Mesendoderm (in vitro differentiated cells): ENCODE results near the gene TLR7.

ENCODE experiments used
- DNase-seq: peaks from one replicate; pipeline ENCODE4 v3.0.0; 2013
- H2AK5ac ChIP-seq: 2 replicates; pipeline ENCODE4 v1.6.1; 2013; ENCODE audit warnings: low read length, inconsistent platforms
- H2BK120ac ChIP-seq: 2 replicates; pipeline ENCODE4 v1.6.1; 2013; ENCODE audit warnings: low read depth, mild to moderate bottlenecking, low read length, moderate library complexity, mixed read lengths
- H2BK15ac ChIP-seq: replicated peaks from 2 replicates; pipeline ENCODE4 v1.6.1; 2013; ENCODE audit warnings: low read depth, mild to moderate bottlenecking, moderate library complexity
- H2BK5ac ChIP-seq: 2 replicates; pipeline ENCODE4 v1.6.1; 2013; ENCODE audit warnings: low read length, inconsistent platforms
- H3K18ac ChIP-seq: 2 replicates; pipeline ENCODE4 v1.6.1; 2013; ENCODE audit warnings: mild to moderate bottlenecking, low read length, mixed read lengths
- H3K23ac ChIP-seq: one replicate; pipeline ENCODE4 v1.6.1; 2013; ENCODE audit warnings: low read length
- H3K27ac ChIP-seq: 2 replicates; pipeline ENCODE4 v1.5.1; 2013; ENCODE audit warnings: low read depth, mild to moderate bottlenecking, inconsistent platforms, low read length, moderate library complexity
- H3K27me3 ChIP-seq: 2 replicates; pipeline ENCODE4 v1.6.1; 2013; ENCODE audit warnings: low read length, control low read depth, mild to moderate bottlenecking, inconsistent platforms; ENCODE audit not compliant: insufficient read depth, poor library complexity
- H3K36me3 ChIP-seq: 2 replicates; pipeline ENCODE4 v1.6.1; 2013; ENCODE audit warnings: low read length, inconsistent platforms; ENCODE audit not compliant: control insufficient read depth, insufficient read depth
- H3K4ac ChIP-seq: one replicate; pipeline ENCODE4 v1.6.1; 2013; ENCODE audit warnings: low read depth, mild to moderate bottlenecking, low read length, moderate library complexity
- H3K4me1 ChIP-seq: 2 replicates; pipeline ENCODE4 v1.6.1; 2013; ENCODE audit warnings: low read depth, low read length, inconsistent platforms; ENCODE audit not compliant: control insufficient read depth
- H3K4me2 ChIP-seq: 2 replicates; pipeline ENCODE4 v1.6.1; 2013; ENCODE audit warnings: low read length
- H3K4me3 ChIP-seq: 2 replicates; pipeline ENCODE4 v1.5.1; 2013; ENCODE audit warnings: mild to moderate bottlenecking, low read length
- H3K56ac ChIP-seq: one replicate; pipeline ENCODE4 v1.6.1; 2013; ENCODE audit warnings: low read length
- H3K79me1 ChIP-seq: 2 replicates; pipeline ENCODE4 v1.6.1; 2013; ENCODE audit warnings: low read length, inconsistent platforms
- H3K79me2 ChIP-seq: 2 replicates; pipeline ENCODE4 v1.6.1; 2013; ENCODE audit warnings: mild to moderate bottlenecking, low read length; ENCODE audit not compliant: control insufficient read depth, insufficient read depth
- H3K9ac ChIP-seq: 2 replicates; pipeline ENCODE4 v1.6.1; 2013; ENCODE audit warnings: low read length, inconsistent platforms
- H4K5ac ChIP-seq: one replicate; pipeline ENCODE4 v1.6.1; 2013; ENCODE audit warnings: low read length
- H4K8ac ChIP-seq: one replicate; pipeline ENCODE4 v1.6.1; 2013; ENCODE audit warnings: low read depth, mild to moderate bottlenecking, control low read depth, low read length, moderate library complexity
- WGBS: extraction: QIAGEN DNeasy Blood & Tissue Kit; methylation state at CpG from one replicate; pipeline ENCODE4 v1.1.7; 2013; ENCODE audit warnings: low lambda C conversion rate, missing lambda C conversion rate; ENCODE audit not compliant: insufficient coverage; ENCODE audit errors: extremely low coverage; 5-methylcytosine and 5-hydroxymethylcytosine counted together

The TLR7 gene

DNA sequence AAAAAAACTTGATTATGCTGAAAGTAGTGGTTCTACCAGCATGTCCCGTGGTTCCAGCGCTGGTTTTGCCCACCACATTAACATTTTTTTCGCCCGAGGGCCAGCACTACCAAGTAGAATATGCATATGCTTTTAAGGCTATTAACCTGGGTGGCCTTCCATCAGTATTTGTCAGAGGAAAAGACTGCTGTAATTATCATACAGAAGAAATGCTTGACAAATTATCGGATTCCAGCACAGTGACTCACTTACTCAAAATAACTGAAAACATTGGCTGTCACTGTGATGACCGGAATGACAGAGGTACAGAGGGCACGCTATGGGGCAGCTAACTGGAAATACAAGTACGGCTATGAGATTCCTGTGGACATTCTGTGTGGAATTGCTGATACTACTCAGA, 41.1 kb upstream of the TLR7 start:
- no CpG with 5 or more reads among the region's 8 CpGs for WGBS
- no peak overlapping the region for H3K27ac ChIP-seq
- no peak overlapping the region for H3K56ac ChIP-seq
- H3K79me1 ChIP-seq, result no peaks in the 10 kb centered on the region
- no peak overlapping the region for H2AK5ac ChIP-seq
- H3K4me2 ChIP-seq, result no peak overlapping the region
- H3K36me3 ChIP-seq, result no peaks in the 10 kb centered on the region
- H3K79me2 ChIP-seq, result no peaks in the 10 kb centered on the region
- no peaks in the 10 kb centered on the region for H3K4me1 ChIP-seq
- H2BK15ac ChIP-seq, result no peak overlapping the region
- H3K27me3 ChIP-seq, result no peaks in the 10 kb centered on the region
- H3K18ac ChIP-seq, result no peak overlapping the region
- H2BK5ac ChIP-seq, result no peak overlapping the region
- peak; percentile 61 for DNase-seq
- no peak overlapping the region for H3K9ac ChIP-seq
- no peak overlapping the region for H3K4ac ChIP-seq
- H4K5ac ChIP-seq, result no peak overlapping the region
- H4K8ac ChIP-seq, result no peak overlapping the region
- no peak overlapping the region for H2BK120ac ChIP-seq
- H3K4me3 ChIP-seq, result no peak overlapping the region
- no peak overlapping the region for H3K23ac ChIP-seq

DNA sequence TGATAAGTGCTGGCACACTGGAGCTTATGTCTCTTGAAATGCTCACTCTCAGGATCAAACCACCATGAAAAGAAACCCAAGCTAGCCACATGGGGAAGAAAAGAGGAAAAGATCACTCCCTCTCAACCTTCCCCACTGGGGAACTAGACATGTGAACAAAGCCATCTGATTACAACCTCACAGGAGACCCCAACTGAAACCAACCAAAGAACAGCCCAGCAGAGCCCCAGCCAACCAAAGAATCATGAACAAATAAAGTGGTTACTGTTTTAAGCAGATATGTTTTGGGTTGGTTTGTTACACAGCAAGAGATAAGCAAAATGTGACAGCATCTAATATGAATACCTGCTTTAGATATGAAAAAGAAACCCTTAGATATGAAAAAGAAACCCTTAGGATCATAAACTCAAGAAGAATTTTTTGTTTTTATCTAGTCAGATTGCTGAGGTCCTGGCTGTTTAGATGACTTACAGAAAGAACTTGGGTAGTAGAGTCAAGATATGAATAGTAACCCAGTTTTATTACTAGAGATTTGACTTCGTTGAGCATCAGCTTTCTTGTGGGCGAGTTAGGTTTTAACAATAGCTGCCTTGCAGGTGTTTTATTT, 23.7 kb upstream of the TLR7 start:
- Histone ChIP-seq H3K4ac (no peak overlapping the region), H3K4me1 (no peaks in the 10 kb centered on the region), H3K79me2 (no peaks in the 10 kb centered on the region), H3K36me3 (no peaks in the 10 kb centered on the region), H3K4me3 (no peak overlapping the region), H3K23ac (no peak overlapping the region), H3K27me3 (no peaks in the 10 kb centered on the region), H3K9ac (no peak overlapping the region), H2BK120ac (no peak overlapping the region), H4K5ac (no peak overlapping the region), H3K4me2 (no peak overlapping the region), H4K8ac (no peak overlapping the region), H3K18ac (no peak overlapping the region), H2BK15ac (no peak overlapping the region), H2BK5ac (no peak overlapping the region), H2AK5ac (no peak overlapping the region), H3K27ac (no peak overlapping the region), H3K79me1 (no peaks in the 10 kb centered on the region), H3K56ac (no peak overlapping the region)
- no CpG with 5 or more reads among the region's 2 CpGs for WGBS
- no peak for DNase-seq

DNA sequence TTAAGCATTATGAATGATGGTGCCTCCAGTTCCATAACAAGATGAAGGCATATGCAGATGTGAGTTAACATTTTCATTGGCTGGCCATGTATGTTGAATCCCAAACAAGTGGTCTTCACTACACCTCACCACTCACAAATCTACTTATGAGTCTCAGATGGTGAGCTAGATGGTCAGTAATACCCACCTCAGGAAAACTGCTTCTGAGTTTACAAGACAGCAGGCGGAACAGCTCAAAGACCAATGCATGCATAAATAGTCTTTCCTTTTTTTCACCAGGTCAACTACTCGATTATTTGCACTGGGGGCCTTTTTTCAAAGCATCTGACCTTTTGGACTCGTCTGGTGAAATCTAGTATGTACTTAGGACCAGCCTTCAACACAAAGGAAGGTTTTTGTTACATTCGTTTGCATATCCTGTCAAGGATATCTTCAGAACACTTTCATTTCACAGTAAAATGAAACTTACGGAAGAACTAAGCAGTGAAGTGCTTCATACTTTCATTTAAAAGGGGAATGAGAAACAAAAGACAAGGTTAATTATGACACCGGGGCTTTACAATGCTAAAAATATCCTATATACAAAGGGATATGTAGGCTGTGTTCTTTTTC, 23.1 kb upstream of the TLR7 start:
- DNase-seq, result no peak
- no peaks in the 10 kb centered on the region for H3K4me1 ChIP-seq
- H3K79me2 ChIP-seq, result no peaks in the 10 kb centered on the region
- H2BK120ac ChIP-seq, result no peak overlapping the region
- H2BK15ac ChIP-seq, result no peak overlapping the region
- no peak overlapping the region for H4K8ac ChIP-seq
- no CpG with 5 or more reads among the region's 6 CpGs for whole genome bisulfite sequencing
- no peak overlapping the region for H2AK5ac ChIP-seq
- no peak overlapping the region for H3K18ac ChIP-seq
- no peak overlapping the region for H3K27ac ChIP-seq
- no peak overlapping the region for H4K5ac ChIP-seq
- no peaks in the 10 kb centered on the region for H3K79me1 ChIP-seq
- H2BK5ac ChIP-seq, result no peak overlapping the region
- H3K27me3 ChIP-seq, result no peaks in the 10 kb centered on the region
- H3K4me3 ChIP-seq, result no peak overlapping the region
- H3K23ac ChIP-seq, result no peak overlapping the region
- H3K9ac ChIP-seq, result no peak overlapping the region
- H3K4ac ChIP-seq, result no peak overlapping the region
- H3K56ac ChIP-seq, result no peak overlapping the region
- no peaks in the 10 kb centered on the region for H3K36me3 ChIP-seq
- no peak overlapping the region for H3K4me2 ChIP-seq

DNA sequence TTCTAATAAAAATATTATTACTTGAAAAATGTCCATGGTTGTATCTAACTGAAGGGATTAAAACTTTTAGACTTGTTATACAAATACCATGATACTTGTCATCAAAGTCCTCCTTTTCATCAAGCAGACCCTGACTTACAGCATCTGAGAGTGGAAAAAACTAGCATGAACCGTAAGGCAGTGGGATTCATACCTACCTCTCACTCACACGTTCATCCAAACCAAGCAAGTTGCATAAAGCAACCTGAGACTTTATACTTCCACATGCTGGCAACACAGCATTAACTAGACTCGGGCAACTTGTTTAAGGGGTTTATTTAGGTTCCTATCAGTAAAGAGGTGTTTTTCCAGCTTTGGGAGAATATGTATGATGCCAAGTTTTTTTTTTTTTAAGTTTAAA, 22.6 kb upstream of the TLR7 start:
- Histone ChIP-seq H3K4me2 (no peak overlapping the region), H3K18ac (no peak overlapping the region), H2AK5ac (no peak overlapping the region), H3K4me1 (no peaks in the 10 kb centered on the region), H2BK120ac (no peak overlapping the region), H3K27ac (no peak overlapping the region), H3K79me2 (no peaks in the 10 kb centered on the region), H3K56ac (no peak overlapping the region), H3K79me1 (no peaks in the 10 kb centered on the region), H3K36me3 (no peaks in the 10 kb centered on the region), H3K23ac (no peak overlapping the region), H3K9ac (no peak overlapping the region), H3K4ac (no peak overlapping the region), H3K27me3 (no peaks in the 10 kb centered on the region), H2BK15ac (no peak overlapping the region), H2BK5ac (no peak overlapping the region), H4K8ac (no peak overlapping the region), H3K4me3 (no peak overlapping the region), H4K5ac (no peak overlapping the region)
- no CpG with 5 or more reads among the region's 3 CpGs for WGBS
- DNase-seq, result no peak

DNA sequence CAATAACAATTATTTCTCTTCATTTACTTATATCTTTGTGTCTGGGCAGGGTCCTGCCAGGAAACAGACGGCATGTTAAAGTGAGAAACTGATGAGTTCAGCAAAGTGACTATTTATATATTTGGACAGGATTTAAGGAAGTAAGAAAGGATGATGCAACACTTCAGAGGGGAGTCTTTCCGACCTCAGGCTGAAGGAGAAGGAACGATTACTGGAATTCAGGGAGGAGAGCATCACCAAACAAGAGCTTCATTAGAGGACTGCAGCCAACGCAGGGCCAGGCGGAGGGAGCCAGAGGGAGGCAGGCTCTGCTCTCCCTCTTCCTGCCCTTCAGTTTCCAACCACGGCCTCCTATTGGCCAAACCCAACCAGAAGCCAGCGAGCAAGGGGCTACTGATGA, 1.5 kb upstream of the TLR7 start:
- no CpG with 5 or more reads among the region's 7 CpGs for WGBS
- no peak overlapping the region for H2BK15ac ChIP-seq

DNA sequence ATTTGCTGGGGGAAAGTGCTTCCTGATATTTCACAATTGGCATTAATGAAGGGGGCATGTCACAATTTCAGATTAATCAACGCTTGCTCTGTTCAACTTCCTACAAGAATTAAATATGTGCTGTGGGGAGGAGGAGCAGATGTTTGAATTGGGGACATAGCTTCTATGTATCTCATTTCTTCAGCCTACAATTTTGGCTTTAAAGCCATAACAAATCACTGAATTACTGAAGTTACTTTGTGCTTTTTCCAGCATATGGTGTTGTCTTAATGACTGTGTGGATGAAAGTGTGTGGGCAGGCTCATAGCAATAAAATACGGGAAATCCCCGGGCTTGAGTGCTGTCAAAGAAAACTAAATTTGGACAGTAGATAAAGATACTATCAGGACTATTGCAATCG, 813 bp downstream of the TLR7 start:
- no peaks in the 10 kb centered on the region for H3K36me3 ChIP-seq
- H3K79me1 ChIP-seq, result no peaks in the 10 kb centered on the region
- no peak overlapping the region for H4K5ac ChIP-seq
- H3K4me2 ChIP-seq, result no peak overlapping the region
- H2BK15ac ChIP-seq, result no peak overlapping the region
- H3K23ac ChIP-seq, result no peak overlapping the region
- no peak overlapping the region for H4K8ac ChIP-seq
- H3K9ac ChIP-seq, result no peak overlapping the region
- DNase-seq, result no peak
- no peak overlapping the region for H3K4ac ChIP-seq
- H3K27me3 ChIP-seq, result no peaks in the 10 kb centered on the region
- no peak overlapping the region for H3K18ac ChIP-seq
- H3K4me1 ChIP-seq, result no peaks in the 10 kb centered on the region
- H2AK5ac ChIP-seq, result no peak overlapping the region
- H2BK120ac ChIP-seq, result no peak overlapping the region
- H3K4me3 ChIP-seq, result no peak overlapping the region
- no peaks in the 10 kb centered on the region for H3K79me2 ChIP-seq
- no peak overlapping the region for H3K56ac ChIP-seq
- no CpG with 5 or more reads among the region's 4 CpGs for WGBS
- H3K27ac ChIP-seq, result no peak overlapping the region
- no peak overlapping the region for H2BK5ac ChIP-seq

More for the DNA sequence above, 1.5 kb upstream of the TLR7 start:
- H3K27ac ChIP-seq, result no peak overlapping the region
- H3K9ac ChIP-seq, result no peak overlapping the region
- H3K27me3 ChIP-seq, result no peaks in the 10 kb centered on the region
- no peak overlapping the region for H2AK5ac ChIP-seq
- H3K4ac ChIP-seq, result no peak overlapping the region
- no peak overlapping the region for H4K8ac ChIP-seq
- no peak overlapping the region for H3K56ac ChIP-seq
- no peaks in the 10 kb centered on the region for H3K79me1 ChIP-seq
- no peaks in the 10 kb centered on the region for H3K36me3 ChIP-seq
- H3K23ac ChIP-seq, result no peak overlapping the region
- no peak overlapping the region for H4K5ac ChIP-seq
- H3K4me3 ChIP-seq, result no peak overlapping the region
- DNase-seq, result no peak
- no peak overlapping the region for H3K18ac ChIP-seq
- H2BK120ac ChIP-seq, result no peak overlapping the region
- H3K4me2 ChIP-seq, result no peak overlapping the region
- H2BK5ac ChIP-seq, result no peak overlapping the region
- no peaks in the 10 kb centered on the region for H3K4me1 ChIP-seq
- no peaks in the 10 kb centered on the region for H3K79me2 ChIP-seq
